Measurements from ENCODE around the gene FAF1.
A peak's percentile ranks its signal among the peaks of the same experiment; 100 is the strongest.

Gene FAF1

DNA sequence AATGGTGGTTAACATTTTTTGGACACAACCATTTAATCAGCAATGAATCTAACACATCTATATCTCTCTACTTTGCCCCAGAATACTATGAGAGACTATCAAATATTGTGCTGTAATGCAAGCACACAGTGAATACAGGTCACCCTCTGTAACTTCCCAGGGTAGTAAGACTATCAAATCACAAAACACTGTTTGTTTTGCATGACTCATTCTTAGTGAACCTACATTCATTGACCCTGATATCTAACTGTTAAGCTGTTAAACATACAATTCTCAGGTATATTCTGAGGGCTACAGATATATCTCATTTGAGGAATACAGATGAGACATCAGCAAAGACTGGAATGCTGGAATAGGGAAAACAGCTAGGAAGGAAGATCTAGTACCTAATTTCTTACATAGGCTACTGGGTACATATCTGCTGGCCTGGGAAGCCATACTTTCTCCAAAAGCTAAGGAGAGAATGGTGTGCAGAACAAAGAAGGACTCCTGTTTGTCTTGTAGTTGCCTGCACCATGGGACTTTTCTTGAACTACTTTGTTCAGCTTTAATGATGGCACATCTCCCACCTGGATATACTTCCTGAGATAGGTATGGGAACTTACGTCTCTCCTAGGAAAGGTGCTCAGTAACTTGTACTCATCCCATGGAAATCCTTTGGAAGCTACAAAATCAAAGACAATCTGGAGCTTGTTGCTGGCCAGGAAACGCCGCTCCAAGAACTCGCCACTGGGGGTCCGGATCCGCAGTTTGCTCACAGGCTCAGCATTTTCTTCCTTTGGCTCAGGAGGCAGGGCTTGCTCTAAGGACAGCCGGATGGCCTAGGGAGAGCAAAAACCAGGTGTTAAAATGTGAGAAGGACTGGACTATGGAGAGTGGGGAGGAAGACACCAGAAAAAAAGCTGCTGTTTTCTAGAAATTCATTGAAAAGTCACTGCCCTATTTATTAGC lies 484.9 kb downstream of the FAF1 start:
- no peak for DNase-seq
- TF ChIP-seq GATA1 (IDR thresholded peaks at IDR 0.05; ENCODE audit: low read depth, low read length) (no peak), POLR2A (IDR thresholded peaks at IDR 0.05; ENCODE audit: low read length) (no peak)

DNA sequence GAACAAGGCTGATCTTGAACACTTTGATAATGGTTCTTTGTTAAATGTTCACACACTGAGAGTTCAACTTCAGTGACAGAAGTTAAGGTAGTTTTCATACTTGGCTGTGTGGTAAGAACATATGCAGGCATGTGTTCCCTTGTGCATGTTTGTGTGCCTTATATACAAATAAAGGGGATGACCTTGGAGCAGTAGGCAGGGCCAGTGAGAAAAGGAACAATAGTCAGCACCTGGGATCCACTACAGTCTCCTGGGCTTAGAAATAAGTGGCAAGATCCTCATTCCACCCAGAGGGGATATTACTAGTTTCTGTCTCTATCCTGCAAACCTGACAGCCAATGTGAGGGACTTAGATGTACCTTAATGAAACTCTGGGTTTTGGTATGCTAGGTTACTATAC lies 486.6 kb downstream of the FAF1 start:
- no peak for DNase-seq
- no peak for TF ChIP-seq GATA1 (IDR thresholded peaks at IDR 0.05; ENCODE audit: low read depth, low read length)
- TF ChIP-seq POLR2A (IDR thresholded peaks at IDR 0.05; ENCODE audit: low read length): no peak

DNA sequence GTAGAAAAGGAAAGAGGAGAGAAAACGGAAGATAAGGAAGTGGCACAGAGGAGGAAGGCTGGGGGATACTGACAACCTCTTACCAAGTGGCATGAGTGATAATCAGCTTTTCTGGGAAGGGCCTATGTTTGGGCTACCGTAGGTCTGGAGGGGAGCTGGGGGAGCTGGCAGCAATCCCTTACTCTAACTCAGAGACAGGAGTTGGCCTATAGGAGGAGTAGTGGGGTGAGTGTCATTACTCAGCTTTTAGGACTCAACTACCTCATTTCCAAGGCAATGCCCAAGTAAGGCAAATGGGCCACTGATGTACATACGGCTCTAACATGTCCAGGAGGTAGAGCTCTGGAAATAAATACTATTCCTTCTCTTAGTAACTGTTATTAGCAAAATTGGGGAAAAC lies 488.1 kb downstream of the FAF1 start:
- peak; percentile 6 to 9 for DNase-seq
- TF ChIP-seq GATA1 (IDR thresholded peaks at IDR 0.05; ENCODE audit: low read depth, low read length): no peak
- no peak for TF ChIP-seq POLR2A (IDR thresholded peaks at IDR 0.05; ENCODE audit: low read length)

DNA sequence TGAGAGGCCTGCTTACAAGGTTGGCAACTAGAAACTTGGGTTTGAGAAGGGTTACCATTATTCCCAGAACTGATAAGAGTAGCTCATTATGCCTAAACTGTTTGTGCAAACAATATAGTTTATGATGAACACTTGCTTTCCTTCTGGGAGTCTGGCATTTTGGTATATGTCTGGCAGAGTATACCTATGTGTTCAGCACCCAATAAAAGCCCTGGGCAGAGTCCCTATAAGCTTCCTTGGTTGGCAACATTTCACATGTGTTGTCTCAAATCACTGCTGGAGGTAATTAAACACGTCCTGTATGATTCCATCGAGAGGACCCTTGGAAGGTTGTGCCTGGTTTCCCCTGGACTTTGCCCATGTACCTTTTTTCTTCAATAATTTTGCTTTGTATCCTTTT lies 497.1 kb downstream of the FAF1 start:
- DNase-seq: no peak
- no peak for TF ChIP-seq POLR2A (IDR thresholded peaks at IDR 0.05; ENCODE audit: low read length)
- TF ChIP-seq GATA1 (IDR thresholded peaks at IDR 0.05; ENCODE audit: low read depth, low read length): no peak

DNA sequence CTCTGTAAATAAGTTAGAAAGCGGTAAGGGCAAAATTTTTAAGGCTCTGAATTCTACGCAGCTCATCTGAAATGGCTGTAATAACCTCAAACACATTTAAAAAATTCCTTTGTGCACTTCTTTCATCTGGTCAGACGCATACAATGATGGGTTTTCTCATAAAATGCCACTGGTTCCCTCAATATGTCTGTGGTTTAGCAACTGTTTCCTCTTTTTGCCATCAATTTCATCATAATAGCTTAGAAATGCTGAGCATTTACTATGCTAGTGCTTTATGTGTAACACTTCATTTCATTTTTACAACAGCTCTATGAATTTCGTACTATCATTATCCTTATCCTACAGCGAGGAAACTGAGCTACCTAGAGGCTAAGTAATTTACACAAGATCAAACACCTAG lies 501.6 kb downstream of the FAF1 start:
- no peak for DNase-seq
- TF ChIP-seq POLR2A (IDR thresholded peaks at IDR 0.05; ENCODE audit: low read length) (no peak), GATA1 (IDR thresholded peaks at IDR 0.05; ENCODE audit: low read depth, low read length) (no peak)

DNA sequence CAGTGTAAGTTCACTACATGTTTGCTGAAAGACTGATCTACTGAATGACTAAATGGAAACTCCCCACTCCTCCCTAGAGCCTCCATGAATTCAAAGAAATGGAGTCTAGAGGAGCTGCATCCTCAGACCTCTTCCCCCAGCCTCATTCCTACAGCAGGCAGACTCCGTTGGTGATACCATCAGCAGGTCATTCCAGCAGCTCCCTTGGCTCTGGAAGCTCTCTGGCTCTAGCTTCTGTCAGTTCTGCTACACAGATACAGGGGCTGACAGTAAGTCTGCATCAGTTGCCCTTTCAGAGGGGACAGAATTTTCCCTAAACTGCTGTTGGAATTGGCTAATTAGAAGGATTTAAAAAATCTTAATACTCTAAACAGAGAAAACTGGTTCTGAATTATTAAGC lies 505.2 kb downstream of the FAF1 start:
- TF ChIP-seq GATA1 (IDR thresholded peaks at IDR 0.05; ENCODE audit: low read depth, low read length) (no peak), POLR2A (IDR thresholded peaks at IDR 0.05; ENCODE audit: low read length) (no peak)
- DNase-seq: no peak

DNA sequence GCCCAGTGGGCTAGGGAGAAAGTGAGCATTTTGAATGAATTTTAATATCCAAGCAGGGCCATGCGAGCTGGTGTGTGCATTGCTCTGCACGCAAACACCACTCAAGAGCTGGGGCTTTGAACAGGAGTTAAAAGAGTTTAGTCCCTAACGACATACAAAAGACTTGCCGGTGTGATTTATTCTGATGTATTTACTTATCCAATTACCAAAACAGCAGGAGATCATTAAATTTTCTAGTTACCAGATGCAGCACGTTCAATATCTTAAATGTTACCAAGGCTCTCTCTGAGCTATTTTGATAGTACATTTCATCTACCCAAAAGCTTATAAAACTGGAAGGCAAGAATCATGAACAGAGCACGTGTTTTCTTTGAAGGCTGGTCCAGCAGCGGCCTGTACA lies 506.8 kb downstream of the FAF1 start:
- TF ChIP-seq GATA1 (IDR thresholded peaks at IDR 0.05; ENCODE audit: low read depth, low read length) (no peak), POLR2A (IDR thresholded peaks at IDR 0.05; ENCODE audit: low read length) (no peak)

DNA sequence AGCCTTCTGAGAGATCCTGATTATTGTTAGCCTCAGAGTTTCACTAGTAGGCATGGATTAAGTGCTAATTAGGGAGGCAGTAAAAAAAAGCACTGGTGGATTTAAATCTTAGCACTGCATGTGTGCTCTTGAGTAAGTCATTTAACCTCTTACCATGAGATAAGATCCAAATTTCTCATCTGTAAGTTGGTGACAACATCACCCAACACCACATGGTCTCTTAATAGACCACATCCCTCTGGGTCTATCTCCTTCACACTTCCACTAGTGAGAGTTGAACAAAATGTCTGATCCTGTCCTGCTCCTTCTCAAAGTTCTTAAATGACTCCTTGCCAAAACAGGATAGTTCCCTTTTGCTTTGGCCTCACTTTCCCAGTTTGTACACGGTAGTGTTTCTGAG lies 507.4 kb downstream of the FAF1 start:
- no peak for TF ChIP-seq POLR2A (IDR thresholded peaks at IDR 0.05; ENCODE audit: low read length)
- TF ChIP-seq GATA1 (IDR thresholded peaks at IDR 0.05; ENCODE audit: low read depth, low read length): no peak
- DNase-seq: peak in 1 of 2 experiments; percentile 6

More for the DNA sequence above, 506.8 kb downstream of the FAF1 start:
- DNase-seq: no peak

DNA sequence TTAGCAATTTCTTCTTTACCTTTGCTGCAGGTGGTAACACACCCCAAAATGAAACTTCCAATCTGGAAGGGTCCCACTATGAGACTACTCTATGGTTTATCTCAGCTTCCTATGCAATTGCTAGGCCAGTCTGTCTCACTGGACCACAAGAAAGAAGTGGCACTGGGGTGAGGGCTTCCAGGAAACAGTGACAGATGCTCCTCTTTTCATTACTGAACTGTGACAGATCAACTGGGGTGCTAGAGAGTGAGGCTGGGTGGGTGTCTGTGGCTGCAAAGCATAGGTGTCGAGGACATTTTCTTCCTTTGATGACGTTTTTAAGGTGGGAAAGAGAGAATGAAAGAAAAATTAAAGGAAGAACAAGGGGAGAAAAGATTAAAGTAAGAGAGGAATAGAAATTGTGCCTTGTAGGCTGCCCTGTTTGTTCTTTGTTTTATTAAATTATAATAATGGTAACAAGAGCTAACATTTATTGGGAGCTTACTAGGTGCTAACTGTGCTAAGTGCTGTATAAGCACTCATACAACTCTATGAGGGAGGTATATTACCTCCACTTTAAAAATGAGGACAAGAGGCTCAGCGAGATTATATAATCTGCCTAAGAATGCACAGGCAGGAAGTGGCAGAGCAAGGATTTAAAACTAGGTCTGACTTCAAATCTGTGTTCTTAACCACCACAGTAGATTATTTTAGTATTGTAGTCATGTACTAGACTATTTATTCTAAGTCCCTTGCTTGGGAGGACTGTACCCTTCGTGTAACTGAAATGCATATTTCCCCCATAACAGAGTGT lies 509.0 kb downstream of the FAF1 start:
- no peak for TF ChIP-seq GATA1 (IDR thresholded peaks at IDR 0.05; ENCODE audit: low read depth, low read length)
- TF ChIP-seq POLR2A (IDR thresholded peaks at IDR 0.05; ENCODE audit: low read length): no peak
- no peak for DNase-seq

DNA sequence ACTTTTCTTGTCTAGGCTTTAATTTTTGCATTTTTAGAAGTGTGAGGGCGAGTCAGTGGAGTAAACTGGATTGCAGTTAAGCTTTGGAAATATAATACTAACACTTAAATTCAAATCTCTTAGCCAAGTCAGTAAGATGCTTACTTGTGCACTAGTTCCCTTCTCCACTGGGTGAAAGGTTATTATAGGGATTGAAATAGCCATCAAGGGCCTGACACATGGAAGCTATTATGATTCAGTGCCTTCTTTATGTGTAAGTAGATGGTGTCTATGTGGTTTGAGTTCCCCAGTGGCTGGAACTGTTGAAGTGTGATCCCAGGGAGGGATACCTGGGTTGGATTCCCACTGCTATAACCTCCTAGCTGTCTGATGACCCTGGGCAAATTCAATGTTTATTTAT lies 512.1 kb downstream of the FAF1 start:
- TF ChIP-seq GATA1 (IDR thresholded peaks at IDR 0.05; ENCODE audit: low read depth, low read length) (no peak), POLR2A (IDR thresholded peaks at IDR 0.05; ENCODE audit: low read length) (no peak)
- DNase-seq: no peak

DNA sequence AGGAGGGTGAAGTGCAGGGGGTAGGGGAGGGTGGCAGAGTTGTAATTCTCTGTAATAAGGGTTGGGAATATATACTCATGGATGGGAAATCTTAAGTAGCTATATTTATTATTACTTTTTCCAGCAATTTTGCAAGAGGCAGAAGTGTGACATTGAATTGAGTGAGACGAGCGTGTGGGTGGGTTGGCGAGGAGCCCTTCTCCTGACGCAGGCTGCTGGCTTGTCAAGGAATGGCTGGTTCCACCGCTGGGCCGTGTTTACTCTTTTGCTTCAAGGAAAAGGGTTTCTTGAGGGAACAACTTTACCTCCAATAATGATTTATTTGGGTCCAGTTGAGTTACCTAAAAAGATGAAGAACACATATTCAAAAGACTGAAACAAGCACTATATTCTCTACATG lies 518.9 kb downstream of the FAF1 start:
- DNase-seq: no peak
- TF ChIP-seq POLR2A (IDR thresholded peaks at IDR 0.05; ENCODE audit: low read length) (no peak), GATA1 (IDR thresholded peaks at IDR 0.05; ENCODE audit: low read depth, low read length) (no peak)

DNA sequence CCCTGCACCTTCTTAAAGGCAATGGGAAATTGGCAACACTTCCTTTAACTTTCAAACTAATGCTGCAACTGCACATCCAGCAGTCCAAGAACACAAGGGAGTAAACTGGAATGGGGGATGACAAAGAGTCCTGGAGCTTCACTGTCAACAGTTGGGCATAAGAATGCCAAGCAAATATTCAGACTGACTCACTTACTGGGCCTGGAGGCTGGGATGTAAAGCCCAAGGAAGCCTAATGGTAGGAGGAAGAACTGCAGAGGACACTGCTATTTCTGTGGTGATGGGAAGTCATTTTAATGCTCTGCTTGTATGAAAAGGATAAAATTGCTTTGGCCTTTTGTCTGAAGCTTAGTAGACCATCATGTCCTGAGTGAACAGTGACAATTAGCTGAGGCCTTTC lies 521.1 kb downstream of the FAF1 start:
- no peak for DNase-seq
- TF ChIP-seq GATA1 (IDR thresholded peaks at IDR 0.05; ENCODE audit: low read depth, low read length) (no peak), POLR2A (IDR thresholded peaks at IDR 0.05; ENCODE audit: low read length) (no peak)

DNA sequence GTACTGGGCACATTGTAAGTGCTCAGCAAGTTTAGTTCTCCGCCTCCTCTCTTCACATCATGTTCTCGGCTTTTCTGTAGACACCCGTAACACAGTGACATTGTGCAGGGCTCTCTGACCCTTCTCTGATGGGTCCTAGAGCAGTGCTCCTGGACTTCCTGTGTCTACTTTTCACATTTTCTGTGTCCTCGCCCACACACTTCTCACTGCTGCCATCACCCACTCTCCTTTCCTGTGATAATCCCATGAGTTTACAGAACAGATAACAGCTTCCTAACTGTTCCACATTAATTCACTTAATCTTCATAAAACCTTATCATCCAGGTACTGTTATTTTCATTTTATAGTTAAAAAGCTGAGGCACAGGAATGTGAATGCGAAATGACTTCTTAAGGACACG lies 523.6 kb downstream of the FAF1 start:
- no peak for DNase-seq
- no peak for TF ChIP-seq POLR2A (IDR thresholded peaks at IDR 0.05; ENCODE audit: low read length)
- TF ChIP-seq GATA1 (IDR thresholded peaks at IDR 0.05; ENCODE audit: low read depth, low read length): no peak

DNA sequence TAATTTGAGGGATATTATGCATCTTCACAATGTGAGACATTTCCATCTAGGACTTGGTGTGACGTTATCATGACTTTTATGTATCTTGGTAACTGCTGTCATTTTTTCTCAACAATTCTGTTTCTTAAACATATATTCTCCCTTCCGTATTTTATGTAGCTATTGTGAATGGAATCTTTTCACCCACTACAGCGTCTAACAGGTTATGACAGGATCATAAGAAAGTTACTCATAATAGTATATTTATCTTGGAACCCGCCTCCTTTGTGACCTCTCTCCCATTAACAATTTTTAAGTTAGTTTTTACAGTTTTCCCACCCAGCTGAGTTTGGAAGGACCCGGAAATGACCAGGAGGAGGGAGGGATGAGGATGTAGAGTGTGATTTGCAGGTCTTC lies 530.1 kb downstream of the FAF1 start:
- TF ChIP-seq GATA1 (IDR thresholded peaks at IDR 0.05; ENCODE audit: low read depth, low read length) (no peak), POLR2A (IDR thresholded peaks at IDR 0.05; ENCODE audit: low read length) (no peak)
- no peak for DNase-seq
